ENCODE measurements around the gene NAXD.

GRCh38 chr13:110687736-110688135, 72.4 kb downstream of the NAXD start:
- TF ChIP-seq CTCF (IDR thresholded peaks at IDR 0.05; ENCODE audit: insufficient read depth, low read length, poor library complexity, severe bottlenecking) (no peak), EZH2phosphoT487 (conservative IDR thresholded peaks at IDR 0.05; ENCODE audit: low read length) (no peak)

All from SU-DHL-6 (cell line).